IPS DF 6.9 (cell line): ENCODE data around the gene CCS.

Source experiments
- DNase-seq: peaks from one replicate; pipeline ENCODE4 v3.0.0-alpha.2; 2013; ENCODE audit warnings: low read depth, low spot score
- H3K27ac ChIP-seq: one replicate; pipeline ENCODE4 v1.5.1; 2013; ENCODE audit warnings: low read length, control low read depth
- H3K27me3 ChIP-seq: 2 replicates; pipeline ENCODE4 v1.6.1; 2013; ENCODE audit warnings: mild to moderate bottlenecking, low read length; ENCODE audit not compliant: control insufficient read depth, insufficient read depth
- H3K36me3 ChIP-seq: 2 replicates; pipeline ENCODE4 v1.6.1; 2013; ENCODE audit warnings: low read length; ENCODE audit not compliant: control insufficient read depth, insufficient read depth
- H3K4me1 ChIP-seq: 2 replicates; pipeline ENCODE4 v1.6.1; 2013; ENCODE audit warnings: low read length; ENCODE audit not compliant: control insufficient read depth, insufficient read depth
- H3K4me3 ChIP-seq: 2 replicates; pipeline ENCODE4 v1.5.1; 2013; ENCODE audit warnings: mild to moderate bottlenecking, low read length
- H3K9me3 ChIP-seq: 2 replicates; pipeline ENCODE4 v1.6.1; 2013; ENCODE audit warnings: low read length, inconsistent platforms; ENCODE audit not compliant: control insufficient read depth, insufficient read depth
- WGBS: extraction: QIAGEN DNeasy Blood & Tissue Kit; methylation state at CpG from one replicate; pipeline ENCODE4 v1.1.7; 2013; ENCODE audit warnings: mixed read lengths, missing lambda C conversion rate; ENCODE audit not compliant: insufficient read length, insufficient coverage; 5-methylcytosine and 5-hydroxymethylcytosine counted together

Gene CCS

GRCh38 chr11:66561178-66561974, 31.6 kb upstream of the CCS start:
- Histone ChIP-seq H3K36me3 (peaks cover 39% of the 10 kb centered on the region), H3K27ac (no peak overlapping the region), H3K4me3 (no peak overlapping the region), H3K27me3 (no peaks in the 10 kb centered on the region), H3K9me3 (no peaks in the 10 kb centered on the region), H3K4me1 (no peaks in the 10 kb centered on the region)
- no CpG with 5 or more reads among the region's 14 CpGs for WGBS
- no peak for DNase-seq

- DNase-seq = no peak
- Histone ChIP-seq H3K4me3 (no peak overlapping the region), H3K9me3 (no peaks in the 10 kb centered on the region), H3K4me1 (no peaks in the 10 kb centered on the region), H3K27ac (no peak overlapping the region), H3K36me3 (peaks cover 38% of the 10 kb centered on the region), H3K27me3 (no peaks in the 10 kb centered on the region)
- no CpG with 5 or more reads among the region's 9 CpGs for WGBS
Measured at GRCh38 chr11:66561975-66562248, 31.1 kb upstream of the CCS start.

- Histone ChIP-seq H3K27ac (no peak overlapping the region), H3K36me3 (peaks cover 35% of the 10 kb centered on the region), H3K4me3 (no peak overlapping the region), H3K27me3 (no peaks in the 10 kb centered on the region), H3K9me3 (no peaks in the 10 kb centered on the region), H3K4me1 (no peaks in the 10 kb centered on the region)
- DNase-seq = no peak
- WGBS = no CpG with 5 or more reads among the region's 2 CpGs
Measured at GRCh38 chr11:66562275-66562674, 30.7 kb upstream of the CCS start.

GRCh38 chr11:66562907-66563583, 29.9 kb upstream of the CCS start:
- Histone ChIP-seq H3K27ac (no peak overlapping the region), H3K36me3 (peaks cover 28% of the 10 kb centered on the region), H3K27me3 (no peaks in the 10 kb centered on the region), H3K4me3 (no peak overlapping the region), H3K4me1 (no peaks in the 10 kb centered on the region), H3K9me3 (no peaks in the 10 kb centered on the region)
- no peak for DNase-seq
- WGBS = no CpG with 5 or more reads among the region's 20 CpGs

GRCh38 chr11:66563832-66564231, 29.2 kb upstream of the CCS start:
- no peaks in the 10 kb centered on the region for H3K9me3 ChIP-seq
- no peaks in the 10 kb centered on the region for H3K27me3 ChIP-seq
- no peaks in the 10 kb centered on the region for H3K4me1 ChIP-seq
- DNase-seq = no peak
- WGBS = no CpG with 5 or more reads among the region's 10 CpGs
- H3K4me3 ChIP-seq = no peak overlapping the region
- no peak overlapping the region for H3K27ac ChIP-seq
- H3K36me3 ChIP-seq = peaks cover 28% of the 10 kb centered on the region

- H3K4me1 ChIP-seq = peaks cover 1% of the 10 kb centered on the region; the same call in 1 of the 2 replicates
- no peaks in the 10 kb centered on the region for H3K9me3 ChIP-seq
- H3K4me3 ChIP-seq = no peak overlapping the region
- no peak overlapping the region for H3K27ac ChIP-seq
- no CpG with 5 or more reads among the region's 14 CpGs for WGBS
- no peaks in the 10 kb centered on the region for H3K27me3 ChIP-seq
- H3K36me3 ChIP-seq = peaks cover 25% of the 10 kb centered on the region
- no peak for DNase-seq
Measured at GRCh38 chr11:66564538-66564937, 28.4 kb upstream of the CCS start.

GRCh38 chr11:66564984-66565383, 28.0 kb upstream of the CCS start:
- no peak overlapping the region for H3K27ac ChIP-seq
- H3K4me3 ChIP-seq = no peak overlapping the region
- WGBS = no CpG with 5 or more reads among the region's 5 CpGs
- H3K27me3 ChIP-seq = no peaks in the 10 kb centered on the region
- peaks cover 25% of the 10 kb centered on the region for H3K36me3 ChIP-seq
- no peak for DNase-seq
- no peaks in the 10 kb centered on the region for H3K9me3 ChIP-seq
- peaks cover 1% of the 10 kb centered on the region; the same call in 1 of the 2 replicates for H3K4me1 ChIP-seq

- no peak overlapping the region for H3K27ac ChIP-seq
- H3K27me3 ChIP-seq = no peaks in the 10 kb centered on the region
- no peaks in the 10 kb centered on the region for H3K9me3 ChIP-seq
- DNase-seq = no peak
- peaks cover 1% of the 10 kb centered on the region; the same call in 1 of the 2 replicates for H3K4me1 ChIP-seq
- H3K36me3 ChIP-seq = peaks cover 17% of the 10 kb centered on the region
- WGBS = no CpG with 5 or more reads among the region's 8 CpGs
- H3K4me3 ChIP-seq = no peak overlapping the region
Measured at GRCh38 chr11:66566221-66566620, 26.8 kb upstream of the CCS start.

GRCh38 chr11:66567787-66568123, 25.2 kb upstream of the CCS start:
- Histone ChIP-seq H3K9me3 (no peaks in the 10 kb centered on the region), H3K4me1 (peaks cover 1% of the 10 kb centered on the region; the same call in 1 of the 2 replicates), H3K36me3 (0 out of 2 replicates have a peak, but pooled peaks cover 2% of the 10 kb centered on the region), H3K27me3 (no peaks in the 10 kb centered on the region), H3K27ac (no peak overlapping the region), H3K4me3 (no peak overlapping the region)
- no CpG with 5 or more reads among the region's 15 CpGs for WGBS
- no peak for DNase-seq

- Histone ChIP-seq H3K27ac (no peak within 1 kb of the TSS), H3K4me3 (no peak within 1 kb of the TSS), H3K9me3 (no peaks in the 10 kb centered on the region), H3K4me1 (peaks cover 1% of the 10 kb centered on the region; the same call in 1 of the 2 replicates), H3K36me3 (0 out of 2 replicates have a peak, but pooled peaks cover 2% of the 10 kb centered on the region), H3K27me3 (no peaks in the 10 kb centered on the region)
- no CpG with 5 or more reads among the region's 77 CpGs for WGBS
- no peak for DNase-seq
Measured at GRCh38 chr11:66568124-66568916, 24.7 kb upstream of the CCS start, which contains the start of gene CTSF. Gene CTSF (minus strand): TSS chr11:66568606. CDS start chr11:66568486, 120 bp downstream.
